Esophagus muscularis mucosa (tissue), 3 donors: ENCODE data around the gene AIG1.

Source experiments
- CTCF ChIP-seq, 3 experiments: fragments of 200-600 bp in 2 of 3; fragments of 450-650 bp in 1 of 3; sonication (generic) in 2 of 3; IDR thresholded peaks; one replicate each; pipeline ENCODE4 v1.5.1; 2017 to 2019; ENCODE audit warnings: antibody characterized with exemption in 3 of 3, mild to moderate bottlenecking in 2 of 3, moderate library complexity in 1 of 3
- POLR2A ChIP-seq: fragments of 450-650 bp; IDR thresholded peaks from one replicate; pipeline ENCODE4 v1.6.1; 2017; ENCODE audit warnings: antibody characterized with exemption, moderate library complexity, mild to moderate bottlenecking, low read depth

- no peak for TF ChIP-seq CTCF (IDR thresholded peaks at IDR 0.05)
- no peak for TF ChIP-seq POLR2A
Observed at GRCh38 chr6:143194095-143194589, 133.5 kb downstream of the AIG1 start.
